AG04450 (cell line): Measurements from ENCODE around the gene AGXT. TPM values are rescaled to one million over a fixed set of nuclear protein-coding genes. Genes with fewer than 3 reads are reported as not detected.
A peak's percentile ranks its signal among the peaks of the same experiment; 100 is the strongest.

ENCODE experiments used
- CTCF ChIA-PET: fragments of 300-600, 350-600 bp; formaldehyde crosslinking; extraction: SDS; loops from one replicate; lab custom pipeline; 2022; ENCODE audit warnings: antibody characterized with exemption, inconsistent platforms; lab: Charles Lee
- POLR2A ChIA-PET: fragments of 350-600 bp; formaldehyde crosslinking; extraction: SDS; loops from one replicate; lab custom pipeline; 2021; ENCODE audit warnings: antibody characterized with exemption, inconsistent platforms; lab: Yijun Ruan, JAX
- DNase-seq: peaks from one replicate; pipeline ENCODE4 v3.0.0-alpha.2; 2011; ENCODE audit warnings: low read depth, low spot score
- H3K27ac ChIP-seq: one replicate; pipeline ENCODE4 v1.5.1; 2012; ENCODE audit warnings: low read depth, low read length, control low read depth
- H3K27me3 ChIP-seq: one replicate; pipeline ENCODE4 v1.6.0; 2012; ENCODE audit warnings: low read length; ENCODE audit not compliant: control insufficient read depth, insufficient read depth
- H3K4me3 ChIP-seq: 2 replicates; pipeline ENCODE4 v1.5.1; 2011; ENCODE audit warnings: mild to moderate bottlenecking, low read depth, low read length, control low read depth
- H3K9me3 ChIP-seq: 2 replicates; pipeline ENCODE4 v1.5.1; 2012; ENCODE audit warnings: low read length; ENCODE audit not compliant: control insufficient read depth, insufficient read depth
- CTCF ChIP-seq: IDR thresholded peaks from 2 replicates; pipeline ENCODE4 v1.5.1; 2011; ENCODE audit warnings: low read depth, low read length, control low read depth, inconsistent platforms
- polyA plus RNA-seq: library from polyadenylated mRNA; depleted of rRNA; stranded (reverse); fragments of >200 nt; gene quantifications from 2 replicates; pipeline ENCODE4 v1.2.3, GENCODE V29; 2011

AGXT gene
- polyA plus RNA-seq, 1 experiment = not detected

- Histone ChIP-seq H3K27me3 (peaks cover 17% of the 10 kb centered on the region), H3K27ac (no peak overlapping the region), H3K4me3 (no peak overlapping the region), H3K9me3 (no peaks in the 10 kb centered on the region; the same call in none of the 2 replicates)
- CTCF ChIA-PET = interaction anchor here (1.0 to 3.3 kb wide), 2 partner anchors 8 to 331 kb away, joined by 3 to 22 read pairs; no protein-coding TSS in a partner anchor
- DNase-seq = no peak
- POLR2A ChIA-PET = no interaction called here
- no peak for TF ChIP-seq CTCF
These were observed 19.5 kb upstream of the AGXT start for GRCh38 chr2:240848900-240849680.

- H3K27me3 ChIP-seq = peaks cover 15% of the 10 kb centered on the region
- no peak overlapping the region for H3K4me3 ChIP-seq
- CTCF ChIA-PET = interaction anchor here (1.0 to 3.3 kb wide), 2 partner anchors 9 to 330 kb away, joined by 3 to 22 read pairs; no protein-coding TSS in a partner anchor
- POLR2A ChIA-PET = no interaction called here
- H3K9me3 ChIP-seq = peaks cover 9% of the 10 kb centered on the region
- TF ChIP-seq CTCF = no peak
- DNase-seq = no peak
- H3K27ac ChIP-seq = no peak overlapping the region
These were observed 18.6 kb upstream of the AGXT start for GRCh38 chr2:240850026-240850425.

- ChIA-PET POLR2A (no interaction called here), CTCF (interaction anchor here (0.5 to 3.3 kb wide), 10 partner anchors 10 to 407 kb away, joined by 3 to 22 read pairs (median 4); partner anchors contain the start of gene AGXT)
- TF ChIP-seq CTCF = no peak
- peaks cover 13% of the 10 kb centered on the region for H3K9me3 ChIP-seq
- H3K27me3 ChIP-seq = peaks cover 13% of the 10 kb centered on the region
- no peak overlapping the region for H3K4me3 ChIP-seq
- DNase-seq = no peak
- no peak overlapping the region for H3K27ac ChIP-seq
These were observed 17.9 kb upstream of the AGXT start for GRCh38 chr2:240850756-240851077.

- CTCF ChIA-PET = interaction anchor here (0.5 to 3.3 kb wide), 19 partner anchors 10 to 406 kb away, joined by 3 to 22 read pairs (median 3); partner anchors contain the start of gene AGXT
- Histone ChIP-seq H3K27me3 (peaks cover 13% of the 10 kb centered on the region), H3K27ac (no peak overlapping the region), H3K9me3 (peaks cover 13% of the 10 kb centered on the region), H3K4me3 (no peak overlapping the region)
- DNase-seq = peak; percentile 42
- TF ChIP-seq CTCF = peak; percentile 96
- POLR2A ChIA-PET = no interaction called here
These were observed 17.3 kb upstream of the AGXT start for GRCh38 chr2:240851078-240851991.
